ENCODE measurements around the gene GGN. TPM values are rescaled to one million over a fixed set of nuclear protein-coding genes. Genes with fewer than 3 reads are reported as not detected.
A peak's percentile ranks its signal among the peaks of the same experiment; 100 is the strongest.

The GGN gene
- total and polyA plus RNA-seq, 9 of the 15 experiments (the other 6 are each of a cell fraction or from before 2014, with no cell fraction given), result 0.15 to 0.33 TPM; not detected in 7

DNA sequence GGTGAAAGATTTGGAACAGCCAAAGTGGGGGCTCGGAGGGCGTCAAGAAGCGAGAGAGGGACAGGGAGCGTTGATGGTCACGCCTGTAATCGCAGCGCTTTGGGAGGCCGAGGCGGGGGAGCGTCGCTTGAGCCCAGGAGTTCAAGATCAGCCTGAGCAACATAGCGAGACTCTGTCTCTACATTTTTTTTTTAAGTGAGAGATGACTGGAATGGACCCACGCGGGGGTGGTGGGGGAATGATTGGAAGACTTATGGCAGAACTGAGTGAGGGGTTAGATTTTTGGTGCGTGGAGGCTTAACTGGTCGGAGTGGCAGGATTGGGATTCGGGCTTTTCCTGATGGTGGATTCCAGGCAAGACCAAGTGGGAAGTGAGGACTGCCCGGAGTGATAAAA is 12.7 kb downstream of the GGN start (continued):
- no peak for TF ChIP-seq MAFG (tag; conservative IDR thresholded peaks at IDR 0.05)
- TF ChIP-seq, protein P1, sequence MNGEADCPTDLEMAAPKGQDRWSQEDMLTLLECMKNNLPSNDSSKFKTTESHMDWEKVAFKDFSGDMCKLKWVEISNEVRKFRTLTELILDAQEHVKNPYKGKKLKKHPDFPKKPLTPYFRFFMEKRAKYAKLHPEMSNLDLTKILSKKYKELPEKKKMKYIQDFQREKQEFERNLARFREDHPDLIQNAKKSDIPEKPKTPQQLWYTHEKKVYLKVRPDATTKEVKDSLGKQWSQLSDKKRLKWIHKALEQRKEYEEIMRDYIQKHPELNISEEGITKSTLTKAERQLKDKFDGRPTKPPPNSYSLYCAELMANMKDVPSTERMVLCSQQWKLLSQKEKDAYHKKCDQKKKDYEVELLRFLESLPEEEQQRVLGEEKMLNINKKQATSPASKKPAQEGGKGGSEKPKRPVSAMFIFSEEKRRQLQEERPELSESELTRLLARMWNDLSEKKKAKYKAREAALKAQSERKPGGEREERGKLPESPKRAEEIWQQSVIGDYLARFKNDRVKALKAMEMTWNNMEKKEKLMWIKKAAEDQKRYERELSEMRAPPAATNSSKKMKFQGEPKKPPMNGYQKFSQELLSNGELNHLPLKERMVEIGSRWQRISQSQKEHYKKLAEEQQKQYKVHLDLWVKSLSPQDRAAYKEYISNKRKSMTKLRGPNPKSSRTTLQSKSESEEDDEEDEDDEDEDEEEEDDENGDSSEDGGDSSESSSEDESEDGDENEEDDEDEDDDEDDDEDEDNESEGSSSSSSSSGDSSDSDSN (IDR thresholded peaks at IDR 0.05; ENCODE audit: borderline replicate concordance in 1 of 2, low read depth in 2 of 2, low read length in 2 of 2), result 0 out of 4 replicates have a peak, but pooled peaks of 1 of the 2 experiments have one; percentile 9
- TF ChIP-seq, protein P2, sequence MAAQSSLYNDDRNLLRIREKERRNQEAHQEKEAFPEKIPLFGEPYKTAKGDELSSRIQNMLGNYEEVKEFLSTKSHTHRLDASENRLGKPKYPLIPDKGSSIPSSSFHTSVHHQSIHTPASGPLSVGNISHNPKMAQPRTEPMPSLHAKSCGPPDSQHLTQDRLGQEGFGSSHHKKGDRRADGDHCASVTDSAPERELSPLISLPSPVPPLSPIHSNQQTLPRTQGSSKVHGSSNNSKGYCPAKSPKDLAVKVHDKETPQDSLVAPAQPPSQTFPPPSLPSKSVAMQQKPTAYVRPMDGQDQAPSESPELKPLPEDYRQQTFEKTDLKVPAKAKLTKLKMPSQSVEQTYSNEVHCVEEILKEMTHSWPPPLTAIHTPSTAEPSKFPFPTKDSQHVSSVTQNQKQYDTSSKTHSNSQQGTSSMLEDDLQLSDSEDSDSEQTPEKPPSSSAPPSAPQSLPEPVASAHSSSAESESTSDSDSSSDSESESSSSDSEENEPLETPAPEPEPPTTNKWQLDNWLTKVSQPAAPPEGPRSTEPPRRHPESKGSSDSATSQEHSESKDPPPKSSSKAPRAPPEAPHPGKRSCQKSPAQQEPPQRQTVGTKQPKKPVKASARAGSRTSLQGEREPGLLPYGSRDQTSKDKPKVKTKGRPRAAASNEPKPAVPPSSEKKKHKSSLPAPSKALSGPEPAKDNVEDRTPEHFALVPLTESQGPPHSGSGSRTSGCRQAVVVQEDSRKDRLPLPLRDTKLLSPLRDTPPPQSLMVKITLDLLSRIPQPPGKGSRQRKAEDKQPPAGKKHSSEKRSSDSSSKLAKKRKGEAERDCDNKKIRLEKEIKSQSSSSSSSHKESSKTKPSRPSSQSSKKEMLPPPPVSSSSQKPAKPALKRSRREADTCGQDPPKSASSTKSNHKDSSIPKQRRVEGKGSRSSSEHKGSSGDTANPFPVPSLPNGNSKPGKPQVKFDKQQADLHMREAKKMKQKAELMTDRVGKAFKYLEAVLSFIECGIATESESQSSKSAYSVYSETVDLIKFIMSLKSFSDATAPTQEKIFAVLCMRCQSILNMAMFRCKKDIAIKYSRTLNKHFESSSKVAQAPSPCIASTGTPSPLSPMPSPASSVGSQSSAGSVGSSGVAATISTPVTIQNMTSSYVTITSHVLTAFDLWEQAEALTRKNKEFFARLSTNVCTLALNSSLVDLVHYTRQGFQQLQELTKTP (IDR thresholded peaks at IDR 0.05; ENCODE audit: low read depth in 1 of 2, partially characterized antibody in 2 of 2), result peak in 1 of 2 experiments; percentile 10
- TF ChIP-seq ARID1B (IDR thresholded peaks at IDR 0.05), result 0 out of 2 replicates have a peak, but pooled peaks have one; percentile 20
- TF ChIP-seq SMARCE1 (IDR thresholded peaks at IDR 0.05), result peak; percentile 70; the same call in 1 of the 2 replicates
- TF ChIP-seq, protein P3, sequence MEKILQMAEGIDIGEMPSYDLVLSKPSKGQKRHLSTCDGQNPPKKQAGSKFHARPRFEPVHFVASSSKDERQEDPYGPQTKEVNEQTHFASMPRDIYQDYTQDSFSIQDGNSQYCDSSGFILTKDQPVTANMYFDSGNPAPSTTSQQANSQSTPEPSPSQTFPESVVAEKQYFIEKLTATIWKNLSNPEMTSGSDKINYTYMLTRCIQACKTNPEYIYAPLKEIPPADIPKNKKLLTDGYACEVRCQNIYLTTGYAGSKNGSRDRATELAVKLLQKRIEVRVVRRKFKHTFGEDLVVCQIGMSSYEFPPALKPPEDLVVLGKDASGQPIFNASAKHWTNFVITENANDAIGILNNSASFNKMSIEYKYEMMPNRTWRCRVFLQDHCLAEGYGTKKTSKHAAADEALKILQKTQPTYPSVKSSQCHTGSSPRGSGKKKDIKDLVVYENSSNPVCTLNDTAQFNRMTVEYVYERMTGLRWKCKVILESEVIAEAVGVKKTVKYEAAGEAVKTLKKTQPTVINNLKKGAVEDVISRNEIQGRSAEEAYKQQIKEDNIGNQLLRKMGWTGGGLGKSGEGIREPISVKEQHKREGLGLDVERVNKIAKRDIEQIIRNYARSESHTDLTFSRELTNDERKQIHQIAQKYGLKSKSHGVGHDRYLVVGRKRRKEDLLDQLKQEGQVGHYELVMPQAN (IDR thresholded peaks at IDR 0.05; ENCODE audit: borderline replicate concordance), result peak; percentile 55; the same call in 1 of the 2 replicates
- TF ChIP-seq ZNF384 (IDR thresholded peaks at IDR 0.05; ENCODE audit: low read depth, low read length), result 0 out of 2 replicates have a peak, but pooled peaks have one; percentile 19
- no peak for TF ChIP-seq TCFL5 (CRISPR knock-in tag; conservative IDR thresholded peaks at IDR 0.05)
- no peak for TF ChIP-seq ZNF253 (CRISPR knock-in tag; conservative IDR thresholded peaks at IDR 0.05)
- TF ChIP-seq LEF1 (IDR thresholded peaks at IDR 0.05), result peak; percentile 22
- TF ChIP-seq, protein P4, sequence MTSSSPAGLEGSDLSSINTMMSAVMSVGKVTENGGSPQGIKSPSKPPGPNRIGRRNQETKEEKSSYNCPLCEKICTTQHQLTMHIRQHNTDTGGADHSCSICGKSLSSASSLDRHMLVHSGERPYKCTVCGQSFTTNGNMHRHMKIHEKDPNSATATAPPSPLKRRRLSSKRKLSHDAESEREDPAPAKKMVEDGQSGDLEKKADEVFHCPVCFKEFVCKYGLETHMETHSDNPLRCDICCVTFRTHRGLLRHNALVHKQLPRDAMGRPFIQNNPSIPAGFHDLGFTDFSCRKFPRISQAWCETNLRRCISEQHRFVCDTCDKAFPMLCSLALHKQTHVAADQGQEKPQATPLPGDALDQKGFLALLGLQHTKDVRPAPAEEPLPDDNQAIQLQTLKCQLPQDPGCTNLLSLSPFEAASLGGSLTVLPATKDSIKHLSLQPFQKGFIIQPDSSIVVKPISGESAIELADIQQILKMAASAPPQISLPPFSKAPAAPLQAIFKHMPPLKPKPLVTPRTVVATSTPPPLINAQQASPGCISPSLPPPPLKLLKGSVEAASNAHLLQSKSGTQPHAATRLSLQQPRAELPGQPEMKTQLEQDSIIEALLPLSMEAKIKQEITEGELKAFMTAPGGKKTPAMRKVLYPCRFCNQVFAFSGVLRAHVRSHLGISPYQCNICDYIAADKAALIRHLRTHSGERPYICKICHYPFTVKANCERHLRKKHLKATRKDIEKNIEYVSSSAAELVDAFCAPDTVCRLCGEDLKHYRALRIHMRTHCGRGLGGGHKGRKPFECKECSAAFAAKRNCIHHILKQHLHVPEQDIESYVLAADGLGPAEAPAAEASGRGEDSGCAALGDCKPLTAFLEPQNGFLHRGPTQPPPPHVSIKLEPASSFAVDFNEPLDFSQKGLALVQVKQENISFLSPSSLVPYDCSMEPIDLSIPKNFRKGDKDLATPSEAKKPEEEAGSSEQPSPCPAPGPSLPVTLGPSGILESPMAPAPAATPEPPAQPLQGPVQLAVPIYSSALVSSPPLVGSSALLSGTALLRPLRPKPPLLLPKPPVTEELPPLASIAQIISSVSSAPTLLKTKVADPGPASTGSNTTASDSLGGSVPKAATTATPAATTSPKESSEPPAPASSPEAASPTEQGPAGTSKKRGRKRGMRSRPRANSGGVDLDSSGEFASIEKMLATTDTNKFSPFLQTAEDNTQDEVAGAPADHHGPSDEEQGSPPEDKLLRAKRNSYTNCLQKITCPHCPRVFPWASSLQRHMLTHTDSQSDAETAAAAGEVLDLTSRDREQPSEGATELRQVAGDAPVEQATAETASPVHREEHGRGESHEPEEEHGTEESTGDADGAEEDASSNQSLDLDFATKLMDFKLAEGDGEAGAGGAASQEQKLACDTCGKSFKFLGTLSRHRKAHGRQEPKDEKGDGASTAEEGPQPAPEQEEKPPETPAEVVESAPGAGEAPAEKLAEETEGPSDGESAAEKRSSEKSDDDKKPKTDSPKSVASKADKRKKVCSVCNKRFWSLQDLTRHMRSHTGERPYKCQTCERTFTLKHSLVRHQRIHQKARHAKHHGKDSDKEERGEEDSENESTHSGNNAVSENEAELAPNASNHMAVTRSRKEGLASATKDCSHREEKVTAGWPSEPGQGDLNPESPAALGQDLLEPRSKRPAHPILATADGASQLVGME (CRISPR knock-in tag; IDR thresholded peaks at IDR 0.05), result no peak
- TF ChIP-seq MIER1 (IDR thresholded peaks at IDR 0.05; ENCODE audit: low read depth), result 0 out of 2 replicates have a peak, but pooled peaks have one; percentile 31
- 0 out of 4 replicates have a peak, but pooled peaks of 1 of the 2 experiments have one; percentile 27 for TF ChIP-seq SIN3A (IDR thresholded peaks at IDR 0.05; ENCODE audit: borderline replicate concordance in 2 of 2, control insufficient read depth in 1 of 2, low read depth in 2 of 2, low read length in 2 of 2)

Data from K562 (cell line).